NCI-H1092 treated with DMSO at 0.1 percent for 48 hours (cell line): ENCODE measurements around the gene OR5B21.

Source experiments
- DNase-seq: peaks from one replicate; lab custom pipeline; 2025; lab: John Stamatoyannopoulos, UW

OR5B21 gene

GRCh38 chr11:58508005-58508404, at the start of gene OR5B21:
Gene OR5B21, minus strand, starts transcription at chr11:58508105. Its CDS starts 0 bp downstream, at chr11:58508105.
- no peak for DNase-seq

GRCh38 chr11:58549644-58550043, 41.7 kb upstream of the OR5B21 start:
- no peak for DNase-seq

GRCh38 chr11:58546841-58547240, 38.9 kb upstream of the OR5B21 start:
- DNase-seq: no peak

- DNase-seq: no peak
Measured at GRCh38 chr11:58531865-58532341, 24.0 kb upstream of the OR5B21 start.

GRCh38 chr11:58530236-58530635, 22.3 kb upstream of the OR5B21 start:
- DNase-seq: no peak

GRCh38 chr11:58527429-58527828, 19.5 kb upstream of the OR5B21 start:
- no peak for DNase-seq

- DNase-seq: no peak
Measured at GRCh38 chr11:58526721-58527120, 18.8 kb upstream of the OR5B21 start.

- no peak for DNase-seq
Measured at GRCh38 chr11:58525037-58525614, 17.2 kb upstream of the OR5B21 start.

GRCh38 chr11:58524232-58525036, 16.5 kb upstream of the OR5B21 start:
- DNase-seq: peak; percentile 71

GRCh38 chr11:58513747-58514367, 6.0 kb upstream of the OR5B21 start:
- DNase-seq: peak; percentile 15

GRCh38 chr11:58511636-58512035, 3.7 kb upstream of the OR5B21 start:
- DNase-seq: no peak

- no peak for DNase-seq
Measured at GRCh38 chr11:58509748-58510147, 1.8 kb upstream of the OR5B21 start.

GRCh38 chr11:58508814-58509213, 909 bp upstream of the OR5B21 start:
- no peak for DNase-seq

GRCh38 chr11:58507355-58507754, 550 bp downstream of the OR5B21 start:
- no peak for DNase-seq

GRCh38 chr11:58506935-58507334, 970 bp downstream of the OR5B21 start:
- no peak for DNase-seq

GRCh38 chr11:58505849-58506248, 2.1 kb downstream of the OR5B21 start:
- no peak for DNase-seq

GRCh38 chr11:58504232-58504631, 3.7 kb downstream of the OR5B21 start:
- no peak for DNase-seq

GRCh38 chr11:58503361-58503856, 4.5 kb downstream of the OR5B21 start:
- no peak for DNase-seq

- DNase-seq: no peak
Measured at GRCh38 chr11:58502004-58502403, 5.9 kb downstream of the OR5B21 start.

- DNase-seq: no peak
Measured at GRCh38 chr11:58498464-58498863, 9.4 kb downstream of the OR5B21 start.

GRCh38 chr11:58497951-58498350, 10.0 kb downstream of the OR5B21 start:
- DNase-seq: no peak

- DNase-seq: no peak
Measured at GRCh38 chr11:58495906-58496305, 12.0 kb downstream of the OR5B21 start.

GRCh38 chr11:58494101-58494500, 13.8 kb downstream of the OR5B21 start:
- DNase-seq: no peak
